ENCODE data around the gene NBL1.

DNA sequence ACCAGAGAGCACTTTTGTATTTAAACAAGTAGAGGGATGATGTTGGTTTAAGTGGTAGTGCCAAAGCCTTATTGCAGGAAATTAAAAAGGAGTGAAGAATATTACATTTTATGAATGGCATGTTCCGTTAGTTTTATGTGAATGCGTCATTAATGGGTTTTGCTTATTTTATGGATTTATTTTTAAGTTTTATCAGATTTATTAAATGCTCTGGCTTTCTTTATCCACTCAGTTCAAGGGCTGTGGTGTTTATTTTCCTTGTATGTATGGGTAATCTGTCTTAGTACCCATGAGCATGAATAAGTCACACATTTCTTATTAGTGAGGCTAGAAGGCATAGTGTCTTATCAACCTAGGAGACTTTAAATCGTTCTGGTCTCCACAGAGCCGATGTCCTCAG is 41.6 kb upstream of the NBL1 start:
- TF ChIP-seq CTCF (conservative IDR thresholded peaks at IDR 0.05; ENCODE audit: low read depth, low read length) = no peak
- no peak for TF ChIP-seq RAD21 (IDR thresholded peaks at IDR 0.05; ENCODE audit: low read length)
- no peak for TF ChIP-seq POLR2A (IDR thresholded peaks at IDR 0.05; ENCODE audit: low read depth, low read length)
- TF ChIP-seq NFE2L2 (IDR thresholded peaks at IDR 0.05; ENCODE audit: low read depth, low read length) = no peak
- no peak for TF ChIP-seq CHD1 (IDR thresholded peaks at IDR 0.05; ENCODE audit: low read depth, low read length)
- TF ChIP-seq, protein P1, sequence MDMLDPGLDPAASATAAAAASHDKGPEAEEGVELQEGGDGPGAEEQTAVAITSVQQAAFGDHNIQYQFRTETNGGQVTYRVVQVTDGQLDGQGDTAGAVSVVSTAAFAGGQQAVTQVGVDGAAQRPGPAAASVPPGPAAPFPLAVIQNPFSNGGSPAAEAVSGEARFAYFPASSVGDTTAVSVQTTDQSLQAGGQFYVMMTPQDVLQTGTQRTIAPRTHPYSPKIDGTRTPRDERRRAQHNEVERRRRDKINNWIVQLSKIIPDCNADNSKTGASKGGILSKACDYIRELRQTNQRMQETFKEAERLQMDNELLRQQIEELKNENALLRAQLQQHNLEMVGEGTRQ (IDR thresholded peaks at IDR 0.05; ENCODE audit: low read depth, low read length) = no peak

Data from IMR-90 (cell line).